ENCODE measurements around the gene LPO.

Gene LPO

DNA sequence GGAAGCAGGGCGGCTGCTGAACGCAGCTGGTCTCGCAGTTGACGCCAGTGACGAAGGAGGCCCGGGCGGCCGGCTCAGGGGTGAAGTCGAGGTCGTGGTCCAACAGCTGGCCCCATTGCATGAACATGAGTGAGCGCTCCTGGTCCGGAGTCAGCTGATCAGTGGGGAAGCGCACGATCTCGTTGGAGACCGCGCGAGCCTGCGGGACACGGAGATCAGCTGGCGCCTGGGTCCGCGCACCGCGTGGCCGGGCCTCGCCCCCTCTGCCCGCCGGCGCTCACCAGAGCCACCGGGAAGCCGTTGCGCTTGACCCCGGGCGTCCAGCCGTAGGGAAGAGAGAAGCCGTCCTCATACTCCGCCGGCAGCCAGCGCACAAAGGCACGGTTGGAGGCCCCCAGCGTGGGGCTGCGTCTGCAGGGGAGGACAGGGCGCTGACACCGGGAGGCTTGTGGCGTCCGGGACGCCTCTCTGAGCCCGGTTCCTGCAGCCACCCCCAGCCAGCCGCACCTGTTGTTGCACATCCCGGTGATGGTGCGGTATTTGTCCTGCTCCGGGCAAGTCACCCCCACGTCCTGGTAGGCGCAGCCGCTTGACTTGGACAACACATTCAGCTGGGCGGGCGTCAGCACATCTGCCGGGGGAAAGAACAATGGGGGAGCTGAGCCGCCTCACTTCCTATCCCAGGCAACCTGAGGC is 40.8 kb downstream of the LPO start:
- DNase-seq: no peak

GRCh38 chr17:58279736-58280479 is 41.5 kb downstream of the LPO start:
- DNase-seq: no peak

DNA sequence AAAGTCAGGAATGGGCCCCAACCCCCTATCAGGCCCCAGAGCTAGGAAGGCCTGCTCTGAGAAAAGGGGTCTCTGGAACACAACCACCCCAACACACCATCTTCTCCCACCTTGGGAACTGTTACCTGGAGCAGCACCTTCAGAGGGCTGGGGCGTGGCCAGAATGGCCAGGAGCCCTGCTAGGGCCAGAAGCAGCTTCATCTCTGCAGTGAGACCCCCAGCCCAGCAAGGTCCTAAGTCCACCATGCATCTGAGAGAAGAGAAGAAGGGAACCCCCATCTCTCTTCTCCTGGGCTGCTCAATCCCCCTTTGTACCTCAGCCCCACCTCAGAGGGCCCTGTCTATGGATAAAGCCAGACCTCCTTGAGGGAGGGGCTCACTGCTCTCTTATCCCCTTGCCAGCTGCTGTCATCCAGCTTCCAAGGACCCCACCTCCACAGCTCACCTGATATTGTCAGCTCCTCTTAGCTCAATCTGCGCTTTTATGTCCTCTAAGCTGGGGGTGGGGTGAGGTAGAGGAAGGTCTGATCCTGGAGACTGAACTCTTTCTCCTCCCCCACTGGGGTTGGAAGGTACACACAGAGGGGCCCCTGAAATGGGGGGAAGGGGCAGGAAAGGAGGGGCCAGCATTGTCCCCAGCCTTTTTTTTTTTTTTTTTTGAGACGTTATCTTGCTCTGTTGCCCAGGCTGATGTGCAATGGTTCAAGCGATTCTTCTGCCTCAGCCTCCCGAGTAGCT is 42.3 kb downstream of the LPO start, which contains the start of gene MPO:
TSS of gene MPO (minus strand) at position 456 of the 738 bp plus-strand sequence. CDS start at position 279, 177 bp downstream.
- no peak for DNase-seq

DNA sequence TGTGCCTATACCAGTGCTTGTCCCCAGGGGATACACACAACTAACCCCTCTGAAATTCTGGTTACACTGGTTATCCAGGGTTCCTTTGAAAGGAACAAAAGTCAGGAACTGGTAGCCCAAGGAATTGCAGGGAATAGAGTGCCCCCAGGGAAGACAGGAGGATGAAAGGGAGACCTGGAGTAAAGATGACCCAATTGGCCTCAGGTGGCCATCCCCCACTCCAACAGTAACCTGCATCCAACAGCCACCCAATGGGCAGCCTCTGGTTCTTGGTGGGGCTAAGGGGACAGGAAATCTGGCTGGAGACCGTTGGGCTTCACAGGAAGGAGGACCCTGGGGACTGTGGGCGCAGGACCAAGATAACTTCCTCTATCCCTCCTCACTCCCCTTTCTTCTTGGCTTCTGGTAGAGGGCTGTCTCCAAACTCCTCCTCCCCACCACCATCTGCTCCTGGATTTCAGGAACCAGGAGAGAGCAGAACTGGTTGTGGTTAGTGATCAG is 43.2 kb downstream of the LPO start:
- peak; percentile 99 for DNase-seq

- no peak for DNase-seq
These were observed 44.1 kb downstream of the LPO start for GRCh38 chr17:58282442-58282841.

- DNase-seq: no peak
These were observed 45.6 kb downstream of the LPO start for GRCh38 chr17:58283674-58284612.

- DNase-seq: peak; percentile 99
These were observed 46.4 kb downstream of the LPO start for GRCh38 chr17:58284613-58285421.

DNA sequence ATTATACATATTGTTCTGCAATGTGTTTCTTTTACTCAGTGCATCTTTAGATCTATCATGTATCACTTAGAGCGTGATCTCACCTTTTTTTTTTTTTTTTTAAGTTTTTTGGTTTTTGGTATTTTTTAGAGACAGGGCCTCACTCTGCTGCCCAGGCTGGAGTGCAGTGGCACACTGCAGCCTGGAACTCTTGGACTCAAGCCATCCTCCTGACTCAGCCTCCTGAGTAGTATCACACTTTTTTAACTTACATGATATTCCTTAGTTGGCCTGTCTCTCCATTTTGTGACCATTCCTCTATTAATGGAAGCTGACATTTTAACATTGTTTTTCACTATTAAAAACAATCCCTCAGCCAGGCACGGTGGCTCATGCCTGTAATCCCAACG is 47.0 kb downstream of the LPO start:
- DNase-seq: peak; percentile 74

DNA sequence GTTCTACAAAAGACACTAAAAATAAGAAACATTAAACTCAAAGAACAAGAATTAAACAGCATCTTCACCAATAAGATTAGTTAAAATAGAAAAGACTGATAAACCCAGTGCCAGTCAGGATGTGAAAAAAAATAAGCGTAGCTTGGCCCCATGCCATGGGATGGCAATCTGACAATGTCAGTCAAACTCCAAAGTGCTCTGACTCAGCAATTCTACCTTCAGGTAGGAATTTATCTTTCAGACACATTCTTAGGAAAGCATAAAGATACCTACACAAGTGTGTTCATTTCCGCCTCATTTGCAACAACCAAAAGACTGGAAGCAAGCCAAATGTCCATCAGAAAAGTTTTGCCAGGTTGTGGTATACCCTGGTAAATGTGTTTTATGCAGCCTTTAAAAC is 51.5 kb downstream of the LPO start:
- no peak for DNase-seq

DNA sequence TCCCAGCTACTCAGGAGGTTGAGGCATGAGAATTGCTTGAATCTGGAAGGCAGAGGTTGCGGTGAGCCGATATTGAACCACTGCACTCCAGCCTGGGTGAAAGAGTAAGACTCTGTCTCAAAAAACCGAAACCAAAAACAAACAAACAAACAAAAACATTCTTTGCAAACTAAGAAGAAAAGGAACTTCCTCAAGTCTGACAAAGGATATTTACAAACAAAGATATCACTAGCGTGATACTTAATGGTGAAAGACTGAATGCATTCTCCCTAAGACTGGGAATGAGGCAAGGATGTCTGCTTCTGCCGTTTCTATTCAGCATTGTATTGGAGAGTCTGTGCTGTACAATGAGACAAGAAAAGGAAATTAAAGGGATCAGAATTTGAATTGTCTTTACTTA is 52.9 kb downstream of the LPO start:
- no peak for DNase-seq

GRCh38 chr17:58294034-58294433 is 55.6 kb downstream of the LPO start:
- no peak for DNase-seq

DNA sequence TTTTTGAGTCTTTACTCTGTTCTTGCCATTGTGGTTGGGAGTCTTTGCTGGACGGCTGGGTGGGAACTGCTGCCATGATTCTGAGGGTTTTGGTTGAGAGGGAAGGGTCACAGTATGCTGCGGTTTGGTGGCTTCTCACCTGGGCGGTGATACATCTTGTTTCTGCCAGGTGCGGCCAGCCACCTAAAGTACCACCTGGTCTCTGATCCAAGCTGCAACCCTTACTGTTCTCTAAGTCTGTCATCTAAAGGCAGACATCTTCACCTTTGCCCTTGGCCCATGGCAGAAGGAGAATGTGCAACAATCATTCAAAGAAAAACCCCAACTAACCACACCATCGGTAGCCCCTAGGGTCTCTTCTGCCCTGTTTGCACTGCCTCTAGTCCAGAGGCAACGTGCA is 62.0 kb downstream of the LPO start:
- DNase-seq: no peak

- DNase-seq: no peak
These were observed 63.2 kb downstream of the LPO start for GRCh38 chr17:58301504-58302150.

DNA sequence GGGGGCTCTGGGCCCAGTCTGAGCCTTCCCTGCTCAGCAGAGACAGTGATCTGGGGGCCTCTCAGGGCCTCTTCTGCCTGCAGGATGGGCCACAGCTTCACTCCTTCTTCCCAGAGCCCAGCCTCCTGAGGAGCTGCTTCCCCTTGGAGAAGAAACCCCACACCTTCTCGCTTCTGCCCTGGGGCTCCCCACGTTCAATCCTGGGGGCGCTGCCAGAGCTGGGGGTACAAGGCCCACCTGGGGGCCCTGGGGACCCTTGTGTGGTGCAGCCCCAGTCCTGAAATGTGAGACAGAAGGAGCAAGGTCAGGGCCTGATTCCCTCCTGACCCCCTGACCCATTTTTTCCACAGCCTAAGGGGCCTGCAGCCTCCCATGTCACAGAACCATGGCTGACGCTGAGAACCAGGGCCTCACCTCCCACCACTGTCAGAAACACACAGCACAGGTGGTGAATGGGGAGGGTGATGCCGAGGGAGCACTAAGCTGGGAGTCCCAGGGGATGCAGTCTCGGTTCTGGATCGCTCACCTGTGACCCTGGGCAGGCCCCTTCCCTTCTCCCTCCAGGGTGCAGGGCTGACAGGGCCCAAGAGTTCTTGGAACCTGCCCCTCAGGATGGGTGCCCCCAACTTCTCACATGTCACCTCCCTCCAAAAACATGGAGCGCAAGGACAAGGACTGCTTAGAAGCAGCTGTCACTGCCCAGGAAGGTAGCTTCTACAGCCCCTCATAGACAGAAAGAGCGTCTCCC is 64.0 kb downstream of the LPO start:
- DNase-seq: no peak

- DNase-seq: no peak
These were observed 64.7 kb downstream of the LPO start for GRCh38 chr17:58302919-58303585.

- DNase-seq: peak; percentile 21
These were observed 65.8 kb downstream of the LPO start for GRCh38 chr17:58303971-58304749.

DNA sequence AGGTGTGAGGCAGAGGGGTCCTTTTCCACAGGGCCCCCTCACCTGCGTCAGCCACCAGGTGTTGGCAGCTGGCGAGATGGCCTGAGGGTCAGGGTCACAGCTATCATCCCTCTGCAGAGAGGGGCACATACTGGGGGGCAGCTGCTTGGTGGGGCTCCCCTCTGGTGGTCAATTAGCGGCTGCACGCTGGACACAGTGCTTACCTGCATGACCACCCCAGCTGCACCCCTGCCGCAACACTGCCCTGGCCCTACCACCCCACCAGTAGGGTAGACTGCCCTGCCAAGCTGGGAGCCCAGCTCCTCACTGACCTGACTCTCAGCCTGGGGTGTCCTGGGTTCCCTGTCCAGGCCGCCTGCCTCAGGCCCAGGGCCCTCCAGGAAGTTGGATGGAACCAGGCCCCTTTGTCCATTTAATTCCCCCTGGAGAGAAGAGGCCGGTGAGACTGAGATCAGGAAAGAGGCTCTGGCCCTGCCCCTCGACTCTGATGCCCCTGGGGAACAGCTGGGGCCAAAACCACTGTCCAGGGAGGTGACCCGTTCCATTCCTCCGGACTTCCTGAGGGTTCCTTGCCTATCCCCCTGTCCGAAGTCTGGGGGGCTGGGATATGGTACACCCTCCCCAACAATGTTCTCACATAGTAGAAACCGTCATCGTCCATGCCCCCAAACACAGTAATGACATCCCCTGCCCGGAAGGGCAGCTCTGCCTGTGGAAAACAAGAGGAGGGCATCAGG is 66.5 kb downstream of the LPO start:
- DNase-seq: no peak

DNA sequence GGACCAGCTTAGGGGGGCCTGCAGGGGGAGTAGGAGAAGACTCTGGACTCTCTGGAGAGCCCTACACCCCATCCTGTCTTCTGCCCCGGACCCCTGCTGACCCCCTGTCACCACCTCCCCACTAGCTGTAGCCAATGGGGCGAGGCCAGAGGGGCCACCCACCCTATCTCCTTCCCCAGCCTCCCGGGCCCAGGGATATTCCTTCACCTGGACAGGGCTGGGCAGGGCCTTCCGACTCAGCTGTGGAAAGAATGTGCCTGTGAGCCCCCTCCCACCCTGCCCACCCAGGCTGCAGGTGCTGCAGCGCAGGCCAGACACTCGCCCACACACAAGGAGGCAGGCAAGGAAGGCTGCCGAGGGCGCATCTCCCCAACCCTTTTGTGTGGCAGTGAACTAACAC is 67.2 kb downstream of the LPO start:
- no peak for DNase-seq
